Measurements from ENCODE around the gene LRRN4. TPM values are rescaled to one million over a fixed set of nuclear protein-coding genes. Genes with fewer than 3 reads are reported as not detected.
A peak's percentile ranks its signal among the peaks of the same experiment; 100 is the strongest.
"Not testable (repeated sequence)": the region's sequence is repeated elsewhere in the genome, so short reads cannot be mapped to it uniquely, and the experiment has no call there.

Gene LRRN4
- total RNA-seq, 1 donor from 2014 or later: not detected

DNA sequence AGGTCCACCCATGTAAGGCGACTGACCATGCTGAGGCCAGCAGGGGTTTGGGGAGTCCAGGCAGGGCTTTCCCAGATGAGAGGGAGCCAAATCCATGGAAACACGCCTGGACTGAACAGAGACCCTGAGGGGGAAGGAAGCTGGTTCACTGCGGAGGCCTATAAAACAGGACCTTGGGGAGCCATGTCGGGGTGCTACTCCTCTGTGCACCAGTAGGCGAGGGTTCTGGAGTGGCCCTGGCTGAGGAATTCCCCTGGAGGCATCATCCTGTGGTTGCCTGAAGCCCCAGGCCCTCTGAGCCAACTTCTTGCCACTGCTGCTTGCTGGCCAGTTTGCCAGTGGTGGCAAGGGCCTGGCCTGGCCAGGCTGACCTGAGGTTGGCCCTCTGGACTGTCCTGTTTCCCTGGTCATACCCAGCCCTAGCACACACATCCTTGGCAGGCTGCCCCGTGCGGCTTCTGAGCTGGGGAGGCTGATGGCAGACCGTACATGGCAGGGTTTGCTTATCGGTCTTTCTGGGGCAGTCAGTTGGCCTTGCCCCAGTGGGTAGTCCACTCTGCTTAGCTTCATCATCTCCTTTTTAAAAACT, 2.2 kb upstream of the LRRN4 start:
- TF ChIP-seq, protein P1, sequence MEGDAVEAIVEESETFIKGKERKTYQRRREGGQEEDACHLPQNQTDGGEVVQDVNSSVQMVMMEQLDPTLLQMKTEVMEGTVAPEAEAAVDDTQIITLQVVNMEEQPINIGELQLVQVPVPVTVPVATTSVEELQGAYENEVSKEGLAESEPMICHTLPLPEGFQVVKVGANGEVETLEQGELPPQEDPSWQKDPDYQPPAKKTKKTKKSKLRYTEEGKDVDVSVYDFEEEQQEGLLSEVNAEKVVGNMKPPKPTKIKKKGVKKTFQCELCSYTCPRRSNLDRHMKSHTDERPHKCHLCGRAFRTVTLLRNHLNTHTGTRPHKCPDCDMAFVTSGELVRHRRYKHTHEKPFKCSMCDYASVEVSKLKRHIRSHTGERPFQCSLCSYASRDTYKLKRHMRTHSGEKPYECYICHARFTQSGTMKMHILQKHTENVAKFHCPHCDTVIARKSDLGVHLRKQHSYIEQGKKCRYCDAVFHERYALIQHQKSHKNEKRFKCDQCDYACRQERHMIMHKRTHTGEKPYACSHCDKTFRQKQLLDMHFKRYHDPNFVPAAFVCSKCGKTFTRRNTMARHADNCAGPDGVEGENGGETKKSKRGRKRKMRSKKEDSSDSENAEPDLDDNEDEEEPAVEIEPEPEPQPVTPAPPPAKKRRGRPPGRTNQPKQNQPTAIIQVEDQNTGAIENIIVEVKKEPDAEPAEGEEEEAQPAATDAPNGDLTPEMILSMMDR (IDR thresholded peaks at IDR 0.05; ENCODE audit: partially characterized antibody, unreplicated experiment): no peak
- Mint-ChIP-seq H3K4me1 (ENCODE audit: low read depth, unreplicated experiment) (no peaks in the 10 kb centered on the region), H3K4me3 (ENCODE audit: unreplicated experiment) (no peak overlapping the region), H3K9me3 (ENCODE audit: unreplicated experiment) (peaks cover under 1% of the 10 kb centered on the region), H3K27me3 (ENCODE audit: unreplicated experiment) (peaks cover 8% of the 10 kb centered on the region), H3K36me3 (ENCODE audit: unreplicated experiment) (peaks cover 7% of the 10 kb centered on the region), H3K27ac (ENCODE audit: unreplicated experiment) (no peak overlapping the region)
- DNase-seq: no peak

DNA sequence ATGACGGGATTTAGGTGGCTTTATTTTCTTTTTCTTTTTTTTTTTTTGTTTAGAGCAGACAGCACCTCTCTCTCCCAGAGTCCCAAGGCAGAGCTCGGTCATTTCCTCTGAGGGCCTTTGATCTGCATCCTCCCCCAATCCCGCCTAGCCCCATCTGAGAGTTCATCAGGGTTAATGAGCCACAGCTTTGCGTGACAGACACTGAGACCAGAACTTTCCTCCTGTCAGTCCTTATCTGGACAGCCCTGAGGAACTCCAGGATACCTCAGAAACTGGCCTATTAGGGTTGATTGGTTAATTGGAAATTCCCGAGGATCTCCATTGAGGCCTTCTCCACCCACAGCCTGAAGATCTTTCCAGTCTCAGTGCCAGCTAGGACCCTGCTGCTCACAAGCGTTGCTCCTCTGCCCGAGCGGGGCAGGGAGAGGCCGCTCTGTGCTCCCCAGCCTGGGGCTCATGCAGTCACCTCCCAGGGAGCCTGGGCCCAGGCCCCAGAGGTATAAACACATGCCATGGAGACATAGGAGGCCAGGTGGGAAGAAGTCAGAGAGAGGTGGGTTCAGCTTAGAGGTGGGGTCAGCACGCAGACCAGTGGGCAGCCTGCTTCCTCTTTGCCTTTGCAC, 1.4 kb upstream of the LRRN4 start:
- no peak for DNase-seq
- Mint-ChIP-seq H3K4me1 (ENCODE audit: low read depth, unreplicated experiment) (no peaks in the 10 kb centered on the region), H3K4me3 (ENCODE audit: unreplicated experiment) (no peak overlapping the region), H3K9me3 (ENCODE audit: unreplicated experiment) (no peaks in the 10 kb centered on the region), H3K36me3 (ENCODE audit: unreplicated experiment) (peaks cover 7% of the 10 kb centered on the region), H3K27me3 (ENCODE audit: unreplicated experiment) (peaks cover 11% of the 10 kb centered on the region), H3K27ac (ENCODE audit: unreplicated experiment) (no peak overlapping the region)
- TF ChIP-seq, protein P1 (IDR thresholded peaks at IDR 0.05; ENCODE audit: partially characterized antibody, unreplicated experiment): no peak

DNA sequence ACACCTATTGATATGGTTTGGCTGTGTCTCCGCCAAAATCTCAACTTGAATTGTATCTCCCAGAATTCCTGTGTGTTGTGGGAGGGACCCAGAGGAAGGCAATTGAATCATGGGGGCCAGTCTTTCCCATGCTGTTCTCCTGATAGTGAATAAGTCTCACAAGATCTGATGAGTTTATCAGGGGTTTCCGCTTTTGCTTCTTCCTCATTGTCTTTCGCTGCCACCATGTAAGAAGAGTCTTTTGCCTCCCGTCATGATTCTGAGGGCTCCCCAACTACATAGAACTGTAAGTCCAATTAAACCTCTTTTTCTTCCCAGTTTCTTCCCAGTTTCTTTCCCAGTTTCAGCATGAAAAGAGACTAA, 810 bp upstream of the LRRN4 start:
- not testable (repeated sequence) for H3K4me3 Mint-ChIP-seq (ENCODE audit: unreplicated experiment); H3K4me1 Mint-ChIP-seq (ENCODE audit: low read depth, unreplicated experiment); DNase-seq; H3K27ac Mint-ChIP-seq (ENCODE audit: unreplicated experiment); H3K36me3 Mint-ChIP-seq (ENCODE audit: unreplicated experiment); H3K9me3 Mint-ChIP-seq (ENCODE audit: unreplicated experiment)
- H3K27me3 Mint-ChIP-seq (ENCODE audit: unreplicated experiment): peaks cover 13% of the 10 kb centered on the region

DNA sequence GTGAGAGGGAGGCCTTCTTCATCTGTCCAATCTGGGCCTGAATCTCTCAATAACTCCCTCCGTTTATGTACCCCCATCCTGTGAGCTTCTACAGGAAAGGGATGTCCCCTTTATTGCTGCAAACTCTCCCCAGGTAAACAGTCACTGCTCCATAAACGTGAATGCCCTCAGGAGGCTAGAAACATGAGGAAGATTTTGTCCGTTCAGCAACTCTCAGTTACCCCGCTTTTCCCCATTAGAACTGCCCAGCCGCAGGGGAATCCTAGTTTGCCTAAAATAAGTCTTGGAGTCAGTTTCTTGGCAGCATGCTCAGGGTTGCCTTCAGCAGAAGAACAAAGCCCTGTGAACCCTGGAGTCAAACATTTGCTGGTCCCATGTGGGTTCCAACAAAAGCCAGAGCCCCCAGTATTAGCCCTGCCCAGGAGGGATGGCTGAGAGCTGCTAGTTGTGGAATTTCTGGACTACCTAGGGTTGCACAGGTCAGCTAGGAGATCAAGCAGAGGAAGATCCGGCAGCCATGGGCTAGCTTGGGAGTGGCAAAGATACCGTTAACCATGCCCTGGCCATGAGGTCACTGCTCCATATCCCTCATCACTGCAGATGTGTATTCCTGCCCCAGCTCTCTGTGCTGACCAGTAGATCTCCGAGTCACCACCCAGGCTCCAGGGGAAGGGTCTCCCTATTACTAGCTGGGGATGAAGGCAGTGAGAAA, 640 bp downstream of the LRRN4 start:
- H3K4me1 Mint-ChIP-seq (ENCODE audit: low read depth, unreplicated experiment): no peaks in the 10 kb centered on the region
- H3K27ac Mint-ChIP-seq (ENCODE audit: unreplicated experiment): no peak overlapping the region
- TF ChIP-seq, protein P1 (IDR thresholded peaks at IDR 0.05; ENCODE audit: partially characterized antibody, unreplicated experiment): no peak
- H3K4me3 Mint-ChIP-seq (ENCODE audit: unreplicated experiment): peak overlapping the region; percentile 75
- peaks cover 7% of the 10 kb centered on the region for H3K36me3 Mint-ChIP-seq (ENCODE audit: unreplicated experiment)
- H3K9me3 Mint-ChIP-seq (ENCODE audit: unreplicated experiment): peaks cover 1% of the 10 kb centered on the region
- DNase-seq: no peak
- H3K27me3 Mint-ChIP-seq (ENCODE audit: unreplicated experiment): peaks cover 12% of the 10 kb centered on the region

DNA sequence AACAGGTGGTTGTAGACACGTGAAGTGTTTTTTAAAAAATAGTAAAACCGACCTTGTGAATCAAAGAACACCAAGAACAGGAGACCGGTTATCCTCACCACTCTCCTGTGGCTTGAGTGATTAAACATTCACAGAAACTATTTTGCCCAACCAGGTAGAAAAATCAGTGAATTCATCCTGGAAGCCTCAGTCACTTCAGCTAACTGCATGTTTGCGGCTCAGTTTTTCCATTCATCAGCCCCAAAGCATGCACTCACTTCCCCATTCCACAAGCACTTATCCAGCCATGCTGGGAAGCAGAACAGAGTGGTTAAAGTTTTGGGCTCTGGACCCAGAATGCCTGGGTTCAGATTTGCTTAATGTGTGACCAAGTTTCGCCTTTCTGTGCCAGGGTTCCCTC, 2.4 kb downstream of the LRRN4 start:
- H3K27me3 Mint-ChIP-seq (ENCODE audit: unreplicated experiment): peaks cover 12% of the 10 kb centered on the region
- TF ChIP-seq, protein P1 (IDR thresholded peaks at IDR 0.05; ENCODE audit: partially characterized antibody, unreplicated experiment): no peak
- peaks cover 1% of the 10 kb centered on the region for H3K9me3 Mint-ChIP-seq (ENCODE audit: unreplicated experiment)
- no peak for DNase-seq
- peak overlapping the region; percentile 72 for H3K4me3 Mint-ChIP-seq (ENCODE audit: unreplicated experiment)
- H3K4me1 Mint-ChIP-seq (ENCODE audit: low read depth, unreplicated experiment): no peaks in the 10 kb centered on the region
- no peak overlapping the region for H3K27ac Mint-ChIP-seq (ENCODE audit: unreplicated experiment)
- peaks cover 7% of the 10 kb centered on the region for H3K36me3 Mint-ChIP-seq (ENCODE audit: unreplicated experiment)
